IMR-90 (cell line): Measurements from ENCODE around the gene ROGDI. TPM values are rescaled to one million over a fixed set of nuclear protein-coding genes. Genes with fewer than 3 reads are reported as not detected.

Experiments
- MXI1 ChIP-seq: IDR thresholded peaks from 2 replicates; pipeline ENCODE4 v1.6.1; 2012; ENCODE audit warnings: low read depth, mild to moderate bottlenecking, low read length, moderate library complexity, borderline replicate concordance
- RFX5 ChIP-seq: IDR thresholded peaks from 2 replicates; pipeline ENCODE4 v1.8.0; 2012; ENCODE audit warnings: low read depth, mild to moderate bottlenecking, low read length, moderate library complexity
- polyA plus RNA-seq, 3 experiments: library from polyadenylated mRNA; depleted of rRNA; stranded (reverse); fragments of >200 nt; gene quantifications; 2 replicates each; pipeline ENCODE4 v1.2.3, GENCODE V29; 2012; ENCODE audit warnings: low replicate concordance in 1 of 3
- total RNA-seq: library from RNA; depleted of rRNA; stranded (reverse); fragments of >200 nt; gene quantifications from 2 replicates; pipeline ENCODE4 v1.2.3, GENCODE V29; 2012

ROGDI gene
- total and polyA plus RNA-seq, 2 of the 4 experiments (the other 2 are of a cell fraction): 13.6 to 27.1 TPM

GRCh38 chr16:4766875-4767628 lies 35.4 kb downstream of the ROGDI start, which contains the start of gene ZNF500 (continued):
- TF ChIP-seq RFX5 (no peak), MXI1 (peak; percentile 71; the same call in 1 of the 2 replicates)
